COR-L47 (cell line): ENCODE results near the gene GNG2.
"Not testable (repeated sequence)": the region's sequence is repeated elsewhere in the genome, so short reads cannot be mapped to it uniquely, and the experiment has no call there.

Source experiments
- DNase-seq: peaks from one replicate; lab custom pipeline; 2025; lab: John Stamatoyannopoulos, UW

Gene GNG2

DNA sequence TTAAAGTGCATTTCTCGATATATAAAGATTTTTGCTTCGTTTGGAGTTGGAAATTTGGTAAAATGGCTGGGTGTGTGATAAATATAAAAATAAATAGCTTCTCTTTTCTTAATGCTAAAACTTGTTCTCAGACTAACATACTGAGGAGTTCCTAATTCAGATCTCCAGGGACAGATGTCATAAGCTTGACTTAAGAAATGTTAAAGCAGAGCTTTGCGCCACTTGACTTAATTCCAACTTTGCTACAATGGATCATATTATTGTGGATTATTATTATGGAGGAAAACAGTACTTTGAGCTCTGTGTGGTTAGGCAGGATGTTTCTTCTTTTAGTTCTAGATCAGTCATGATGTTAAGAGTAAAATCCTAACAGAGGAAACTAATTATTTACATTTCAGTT lies 33.8 kb downstream of the GNG2 start:
- DNase-seq = no peak

- no peak for DNase-seq
Observed at GRCh38 chr14:51895375-51895774, 35.0 kb downstream of the GNG2 start.

GRCh38 chr14:51897791-51898355 lies 37.5 kb downstream of the GNG2 start:
- no peak for DNase-seq

- no peak for DNase-seq
Observed at GRCh38 chr14:51901475-51902024, 41.1 kb downstream of the GNG2 start.

DNA sequence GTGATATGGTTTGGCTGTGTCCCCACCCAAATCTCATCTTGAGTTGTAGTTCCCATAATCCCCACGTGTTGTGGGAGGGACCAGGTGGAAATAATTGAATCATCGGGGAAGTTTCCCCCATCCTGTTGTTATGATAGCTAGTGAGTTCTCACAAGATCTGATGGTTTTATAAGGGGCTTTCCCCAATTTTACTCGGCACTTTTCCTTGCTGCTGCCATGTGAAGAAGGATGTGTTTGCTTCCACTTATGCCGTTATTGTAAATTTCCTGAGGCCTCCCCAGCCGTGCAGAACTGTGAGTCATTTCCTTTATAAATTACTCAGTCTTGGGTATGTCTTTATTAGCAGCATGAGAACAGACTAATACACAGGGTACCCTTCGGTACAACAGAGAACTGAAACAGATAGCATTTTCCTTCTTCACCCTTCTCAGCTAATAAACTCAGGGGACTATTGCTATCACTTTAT lies 45.3 kb downstream of the GNG2 start:
- not testable (repeated sequence) for DNase-seq

GRCh38 chr14:51908086-51908485 lies 47.7 kb downstream of the GNG2 start:
- DNase-seq = no peak

DNA sequence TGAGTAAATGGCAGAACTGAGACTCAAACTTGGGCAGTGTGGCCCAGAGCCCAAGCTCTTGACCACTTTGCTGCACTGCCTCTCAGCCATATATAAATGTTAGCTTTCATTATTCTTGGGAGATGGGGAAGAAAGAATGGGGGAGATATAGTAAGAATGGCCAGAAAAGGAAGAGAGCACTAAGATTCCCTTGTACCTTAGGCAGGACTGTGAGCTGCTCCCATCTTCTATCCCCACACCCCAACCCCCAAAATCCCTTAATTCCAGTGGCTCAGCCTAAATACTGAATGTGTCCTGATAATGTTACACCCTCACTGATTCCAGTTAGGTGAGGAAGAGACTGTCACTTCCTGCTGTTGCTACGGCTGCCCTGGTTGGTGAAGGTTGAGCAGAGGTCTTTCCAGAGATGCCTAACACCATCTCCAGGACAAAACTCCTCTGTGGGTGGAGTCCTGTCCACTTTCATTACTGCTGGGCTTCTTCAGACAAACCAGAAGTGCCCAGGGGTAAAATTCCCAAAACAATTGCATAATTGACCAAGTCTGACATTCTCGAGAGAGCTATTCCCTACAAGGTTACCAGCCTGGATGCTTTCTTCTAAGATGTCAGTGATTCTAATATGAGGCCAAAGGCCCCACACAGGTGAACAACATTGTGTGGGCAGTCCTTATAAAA lies 51.8 kb downstream of the GNG2 start:
- DNase-seq = no peak

GRCh38 chr14:51914310-51914709 lies 53.9 kb downstream of the GNG2 start:
- no peak for DNase-seq

DNA sequence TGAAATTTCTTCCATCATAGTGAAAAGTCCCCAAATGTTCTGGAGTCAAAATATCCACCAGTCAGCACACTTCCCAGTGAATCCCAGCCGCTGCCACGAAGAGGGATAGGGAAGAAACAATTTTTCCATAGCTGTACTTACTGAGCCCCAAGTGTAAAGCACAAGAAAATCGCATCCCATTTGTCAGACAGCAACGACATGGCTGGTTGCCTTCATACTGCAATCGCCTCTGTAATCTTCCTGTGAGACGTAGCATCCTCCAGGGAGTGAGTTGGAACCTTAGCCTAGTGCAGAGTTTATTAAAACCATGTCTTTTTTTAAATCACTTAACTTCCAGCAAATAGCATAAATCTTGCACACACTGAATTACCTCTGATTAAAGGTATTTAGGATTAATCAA lies 56.8 kb downstream of the GNG2 start:
- no peak for DNase-seq

DNA sequence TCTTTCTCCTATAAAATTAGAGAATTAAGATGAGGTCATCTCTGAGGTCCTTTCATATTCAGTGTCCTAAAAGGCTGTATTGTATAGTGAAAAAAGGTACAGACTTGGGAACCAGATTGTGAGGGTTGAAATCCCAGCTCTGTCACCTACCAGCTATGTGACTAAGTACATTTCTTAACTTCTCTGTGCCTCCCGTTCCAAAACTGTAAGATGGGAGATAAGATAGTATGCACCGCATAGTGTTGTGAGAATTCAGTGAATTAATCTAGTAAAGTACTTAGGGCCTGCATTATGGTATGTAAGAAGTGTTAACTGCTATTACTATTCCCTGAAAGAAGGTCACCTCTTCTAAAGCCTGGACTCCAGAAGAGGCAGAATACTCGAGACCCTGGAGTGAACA lies 60.6 kb downstream of the GNG2 start:
- no peak for DNase-seq

- DNase-seq = no peak
Observed at GRCh38 chr14:51922624-51923023, 62.2 kb downstream of the GNG2 start.

- no peak for DNase-seq
Observed at GRCh38 chr14:51924600-51924999, 64.2 kb downstream of the GNG2 start.

DNA sequence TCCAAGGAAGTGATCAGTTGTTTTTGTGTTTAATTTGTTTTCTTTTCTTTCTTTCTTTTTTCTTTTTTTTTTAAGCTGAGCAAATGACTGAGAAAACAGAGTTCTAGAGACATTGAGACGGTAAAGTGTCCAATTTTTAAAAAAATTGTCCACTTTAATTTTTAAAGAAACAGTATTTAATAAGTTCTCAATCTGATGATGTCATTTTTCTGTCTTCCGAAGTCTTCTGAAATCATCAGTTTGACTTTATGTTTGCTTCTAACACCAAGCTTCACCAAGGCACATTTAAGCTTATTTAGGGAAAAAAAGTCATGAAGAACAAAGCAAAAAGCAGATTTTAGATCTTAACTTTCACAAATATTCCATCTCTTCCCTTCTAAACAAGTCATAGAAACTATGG lies 65.6 kb downstream of the GNG2 start:
- no peak for DNase-seq

DNA sequence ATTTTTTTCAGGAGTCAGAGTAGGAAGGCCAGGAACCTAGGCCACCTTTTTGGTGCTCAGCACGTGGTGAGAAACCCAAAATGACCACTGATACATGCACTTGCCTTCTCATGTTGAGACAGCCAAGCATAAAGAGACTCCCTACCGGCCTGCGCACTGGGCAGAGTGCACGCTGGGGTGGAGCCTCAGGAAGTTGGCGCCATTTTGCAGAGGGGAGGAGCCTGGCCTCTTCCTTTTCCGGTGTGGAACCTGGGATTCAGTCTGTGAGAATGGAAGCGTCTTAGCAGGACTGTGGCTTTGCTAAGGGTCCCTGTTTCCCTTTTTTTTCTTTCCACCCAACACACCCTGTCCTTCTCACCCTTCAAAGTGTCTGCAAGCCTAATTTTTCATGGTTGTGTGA lies 66.0 kb downstream of the GNG2 start:
- DNase-seq = no peak

GRCh38 chr14:51928568-51928967 lies 68.2 kb downstream of the GNG2 start:
- DNase-seq = no peak

DNA sequence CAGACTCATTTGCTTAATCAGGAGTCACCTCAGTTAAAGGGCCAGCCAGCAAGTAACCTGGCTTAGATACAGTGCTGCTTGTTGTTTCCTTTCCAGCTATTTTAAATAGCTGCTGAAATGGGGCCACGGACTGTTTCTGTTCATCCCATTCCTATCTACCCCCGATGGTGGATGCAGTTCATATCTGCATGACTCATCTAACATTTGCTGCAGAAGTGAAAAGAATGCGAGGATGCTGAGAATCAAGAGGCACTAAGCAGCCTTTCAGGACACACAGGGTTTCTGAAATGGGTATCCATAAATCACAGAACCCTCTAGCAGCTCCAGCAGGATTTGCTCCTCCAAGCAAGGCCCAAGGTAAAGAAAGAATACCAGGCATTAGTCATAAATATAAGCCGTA lies 68.8 kb downstream of the GNG2 start:
- DNase-seq = no peak

GRCh38 chr14:51929910-51930682 lies 69.7 kb downstream of the GNG2 start:
- peak; percentile 32 for DNase-seq

DNA sequence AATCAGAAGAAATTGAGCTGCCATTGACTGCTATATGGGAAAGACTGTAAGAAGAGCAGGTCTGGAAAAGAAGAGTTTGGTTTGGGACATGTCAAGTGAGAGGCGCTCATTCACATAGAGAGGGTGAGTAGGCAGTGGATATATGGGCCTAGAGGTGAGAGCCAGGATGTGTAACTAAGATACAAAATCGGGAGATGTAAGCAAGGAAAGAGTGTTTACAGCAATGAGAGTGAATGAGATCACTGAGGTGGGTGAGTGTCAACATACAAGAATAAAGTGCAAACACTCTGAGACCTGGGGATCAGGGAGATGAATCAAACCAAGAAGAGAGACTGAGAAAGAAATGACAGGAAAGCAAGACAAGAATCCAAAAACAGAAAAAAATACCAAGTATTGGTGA lies 70.9 kb downstream of the GNG2 start:
- no peak for DNase-seq

GRCh38 chr14:51933191-51933590 lies 72.8 kb downstream of the GNG2 start:
- no peak for DNase-seq

GRCh38 chr14:51938137-51938536 lies 77.7 kb downstream of the GNG2 start:
- no peak for DNase-seq

GRCh38 chr14:51938821-51939220 lies 78.4 kb downstream of the GNG2 start:
- DNase-seq = no peak

- DNase-seq = no peak
Observed at GRCh38 chr14:51939226-51939625, 78.8 kb downstream of the GNG2 start.

- no peak for DNase-seq
Observed at GRCh38 chr14:51939755-51940301, 79.4 kb downstream of the GNG2 start.
